H1 (cell line): ENCODE measurements around the gene LSM14B.

Source experiments
- CTCF ChIP-seq, 3 experiments: IDR thresholded peaks; 1 replicate in 2 of 3; 2 replicates in 1 of 3; pipeline versions ENCODE4 v1.5.1 to v1.6.1; 2011; ENCODE audit warnings: low read length in 3 of 3, mild to moderate bottlenecking in 3 of 3, inconsistent platforms in 2 of 3, low read depth in 1 of 3, moderate library complexity in 1 of 3; ENCODE audit not compliant: insufficient read depth in 1 of 3; ENCODE audit errors: control extremely low read depth in 1 of 3
- EP300 ChIP-seq, 2 experiments: IDR thresholded peaks; 1 replicate in 1 of 2; 2 replicates in 1 of 2; pipeline ENCODE4 v1.6.1; 2011 to 2012; ENCODE audit warnings: low read depth in 2 of 2, low read length in 2 of 2, mild to moderate bottlenecking in 2 of 2, borderline replicate concordance in 1 of 2, inconsistent platforms in 1 of 2, moderate library complexity in 1 of 2
- EZH2 ChIP-seq: fragments of 200-600 bp; sonication (generic); IDR thresholded peaks from 2 replicates; pipeline ENCODE4 v1.7.1; 2012; ENCODE audit warnings: low read depth, mild to moderate bottlenecking, moderate library complexity, low read length, inconsistent platforms; ENCODE audit not compliant: severe bottlenecking
- JUND ChIP-seq: IDR thresholded peaks from 2 replicates; pipeline ENCODE4 v1.6.1; 2011; ENCODE audit warnings: mild to moderate bottlenecking, improper control_type of control experiment, low read length
- RBBP5 ChIP-seq: IDR thresholded peaks from 2 replicates; pipeline ENCODE4 v1.7.1; 2012; ENCODE audit warnings: low read depth, mild to moderate bottlenecking, inconsistent platforms, low read length, moderate library complexity, borderline replicate concordance
- SIX5 ChIP-seq: IDR thresholded peaks from 2 replicates; pipeline ENCODE4 v1.6.1; 2011; ENCODE audit warnings: mild to moderate bottlenecking, low read depth, low read length
- TF ChIP-seq, protein P1 (sequence below): IDR thresholded peaks from 2 replicates; pipeline ENCODE4 v1.6.1; 2012; ENCODE audit warnings: low read length, inconsistent platforms

DNA sequence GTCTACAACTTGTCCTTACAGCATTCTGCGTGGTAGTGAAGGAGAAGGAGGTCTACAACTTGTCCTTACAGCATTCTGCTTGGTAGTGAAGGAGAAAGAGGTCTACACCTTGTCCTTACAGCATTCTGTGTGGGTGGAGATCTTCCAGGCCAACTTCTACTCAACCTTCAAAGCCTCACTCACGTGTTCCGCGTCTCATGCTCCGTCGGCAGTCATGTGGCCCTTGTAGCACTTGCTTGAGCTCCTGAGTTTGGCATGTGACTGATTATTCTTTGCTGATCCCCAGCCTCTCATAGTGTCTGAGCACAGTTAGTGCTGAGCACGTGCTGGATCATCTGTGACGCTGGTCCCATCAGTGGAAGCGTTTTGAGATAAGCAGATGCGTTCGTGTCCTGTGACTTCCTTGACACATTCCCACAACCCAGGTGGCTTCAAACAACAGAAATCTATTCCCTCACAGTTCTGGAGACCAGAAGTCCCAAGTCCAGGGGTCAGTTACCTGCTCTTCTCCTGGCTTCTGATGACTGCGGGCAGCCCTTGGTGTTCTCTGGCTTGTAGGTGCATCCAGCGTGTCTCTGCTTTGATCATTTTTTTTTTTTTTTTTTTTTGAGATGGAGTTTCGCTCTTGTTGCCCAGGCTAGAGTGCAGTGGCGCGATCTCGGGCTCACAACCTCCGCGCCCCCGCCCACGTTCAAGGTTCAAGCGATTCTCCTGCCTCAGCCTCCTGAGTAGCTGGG is 23.9 kb downstream of the LSM14B start:
- TF ChIP-seq CTCF (IDR thresholded peaks at IDR 0.05; ENCODE audit: control extremely low read depth in 1 of 3, insufficient read depth in 1 of 3, low read depth in 1 of 3, low read length in 3 of 3) (no peak), EZH2 (no peak), RBBP5 (no peak), JUND (no peak), EP300 (IDR thresholded peaks at IDR 0.05; ENCODE audit: borderline replicate concordance in 1 of 2, low read depth in 2 of 2, low read length in 2 of 2) (no peak), SIX5 (no peak)
- TF ChIP-seq, protein P1, sequence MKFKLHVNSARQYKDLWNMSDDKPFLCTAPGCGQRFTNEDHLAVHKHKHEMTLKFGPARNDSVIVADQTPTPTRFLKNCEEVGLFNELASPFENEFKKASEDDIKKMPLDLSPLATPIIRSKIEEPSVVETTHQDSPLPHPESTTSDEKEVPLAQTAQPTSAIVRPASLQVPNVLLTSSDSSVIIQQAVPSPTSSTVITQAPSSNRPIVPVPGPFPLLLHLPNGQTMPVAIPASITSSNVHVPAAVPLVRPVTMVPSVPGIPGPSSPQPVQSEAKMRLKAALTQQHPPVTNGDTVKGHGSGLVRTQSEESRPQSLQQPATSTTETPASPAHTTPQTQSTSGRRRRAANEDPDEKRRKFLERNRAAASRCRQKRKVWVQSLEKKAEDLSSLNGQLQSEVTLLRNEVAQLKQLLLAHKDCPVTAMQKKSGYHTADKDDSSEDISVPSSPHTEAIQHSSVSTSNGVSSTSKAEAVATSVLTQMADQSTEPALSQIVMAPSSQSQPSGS: no peak
